Measurements from ENCODE around the gene FRY.

Gene FRY

GRCh38 chr13:32135056-32135390 is 103.4 kb downstream of the FRY start:
- peak; percentile 62 for DNase-seq (ENCODE audit: low read depth)

GRCh38 chr13:32135655-32136054 is 104.1 kb downstream of the FRY start:
- DNase-seq (ENCODE audit: low read depth): peak; percentile 89

DNA sequence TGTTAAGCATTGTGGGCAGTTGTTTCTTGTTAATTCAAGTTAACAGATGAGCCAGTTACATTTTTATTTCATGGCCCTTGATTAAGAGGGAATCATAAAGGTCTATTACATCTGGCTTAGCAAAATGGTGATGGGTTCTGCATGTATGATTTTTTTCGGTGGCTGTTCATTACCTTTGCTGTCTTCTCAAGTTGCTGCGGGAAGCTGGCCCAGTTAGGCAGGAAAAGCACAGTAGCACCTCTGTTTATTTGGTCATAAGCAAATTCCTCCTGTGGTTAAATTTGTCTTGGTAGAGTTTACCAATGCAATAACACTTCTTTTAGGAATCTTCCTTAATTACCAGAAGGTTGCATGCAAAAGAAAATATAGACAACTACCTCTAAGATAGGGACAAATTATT is 104.5 kb downstream of the FRY start:
- no peak for DNase-seq (ENCODE audit: low read depth)

DNA sequence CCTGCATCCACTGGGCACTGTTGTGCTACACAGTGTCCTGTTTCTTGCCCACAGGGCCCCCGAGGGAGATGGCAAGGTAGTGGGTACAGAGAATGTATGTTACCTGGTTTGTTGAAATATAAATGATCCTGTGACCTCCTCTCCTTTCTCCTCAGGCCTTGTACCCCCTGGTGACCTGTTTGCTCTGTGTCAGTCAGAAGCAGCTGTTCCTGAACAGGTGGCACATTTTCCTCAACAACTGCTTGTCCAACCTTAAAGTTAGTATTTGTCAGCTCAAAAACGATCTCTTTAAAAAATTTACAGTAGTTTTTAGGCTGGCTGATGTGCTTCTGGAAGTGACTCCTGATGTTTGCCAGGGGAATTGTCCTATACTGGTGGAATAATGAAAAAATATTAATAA is 105.1 kb downstream of the FRY start:
- no peak for DNase-seq (ENCODE audit: low read depth)

GRCh38 chr13:32139251-32139650 is 107.7 kb downstream of the FRY start:
- no peak for DNase-seq (ENCODE audit: low read depth)

DNA sequence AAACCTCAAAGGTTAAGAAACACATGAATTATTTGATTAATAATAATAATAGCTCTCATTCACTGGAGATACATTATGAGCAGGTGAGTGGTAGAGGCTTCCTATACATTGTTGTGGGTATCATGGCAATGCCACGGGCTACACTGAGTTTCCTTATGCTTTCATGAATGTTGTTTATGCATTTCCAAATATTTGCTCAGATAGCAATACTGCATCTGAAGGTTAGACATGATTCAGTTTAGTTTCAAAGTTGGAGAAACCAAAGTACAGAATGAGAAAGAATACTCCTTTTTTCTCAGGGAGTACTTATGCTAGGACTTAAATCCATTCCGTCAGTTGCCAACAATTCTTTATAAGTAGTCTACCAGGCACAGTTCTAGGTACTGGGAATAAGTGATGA is 108.5 kb downstream of the FRY start:
- DNase-seq (ENCODE audit: low read depth): no peak

- no peak for DNase-seq (ENCODE audit: low read depth)
Measured at GRCh38 chr13:32141462-32141861, 109.9 kb downstream of the FRY start.

- DNase-seq (ENCODE audit: low read depth): no peak
Measured at GRCh38 chr13:32142115-32142514, 110.5 kb downstream of the FRY start.

DNA sequence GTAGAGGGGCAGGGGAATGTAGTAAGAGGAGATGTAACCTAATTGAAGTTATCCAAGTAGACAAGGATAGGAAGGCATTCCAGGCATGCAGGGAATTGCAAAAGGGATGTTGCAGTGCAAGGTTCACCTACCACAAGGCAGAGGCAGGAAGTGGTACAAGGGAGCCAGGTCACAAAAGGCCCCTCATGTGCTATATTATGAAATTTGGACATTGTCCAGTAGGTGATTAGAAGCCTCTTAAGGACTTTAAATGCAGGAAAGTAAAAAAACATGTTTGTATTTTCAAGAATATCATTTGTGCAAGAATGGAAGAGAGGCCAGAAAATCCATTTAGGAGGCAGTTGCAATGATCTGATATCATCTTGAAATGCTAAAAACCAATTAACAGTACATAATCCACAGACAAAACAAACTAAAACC is 111.4 kb downstream of the FRY start:
- peak; percentile 86 for DNase-seq (ENCODE audit: low read depth)

- no peak for DNase-seq (ENCODE audit: low read depth)
Measured at GRCh38 chr13:32147193-32147592, 115.6 kb downstream of the FRY start.

DNA sequence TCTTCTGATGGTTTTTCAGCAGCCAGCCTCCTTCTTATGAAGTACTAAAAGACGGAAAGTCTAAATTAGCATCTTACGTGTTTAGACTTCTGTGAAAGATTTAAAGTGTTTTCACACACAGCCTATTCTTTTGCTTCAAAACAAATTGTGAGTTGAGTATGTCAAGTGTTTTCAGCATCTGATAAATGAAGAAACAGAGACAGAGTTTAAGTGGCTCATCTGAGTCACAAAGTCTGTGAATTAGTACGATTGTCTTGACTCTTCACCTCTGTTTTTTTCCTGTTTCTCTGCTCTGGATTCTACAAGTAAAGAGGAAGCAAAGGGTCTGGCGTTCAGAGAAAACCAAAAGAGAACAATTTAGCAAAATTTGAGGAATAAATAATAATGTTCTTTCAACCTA is 116.4 kb downstream of the FRY start:
- DNase-seq (ENCODE audit: low read depth): no peak

GRCh38 chr13:32150239-32150638 is 118.7 kb downstream of the FRY start:
- DNase-seq (ENCODE audit: low read depth): peak; percentile 50

DNA sequence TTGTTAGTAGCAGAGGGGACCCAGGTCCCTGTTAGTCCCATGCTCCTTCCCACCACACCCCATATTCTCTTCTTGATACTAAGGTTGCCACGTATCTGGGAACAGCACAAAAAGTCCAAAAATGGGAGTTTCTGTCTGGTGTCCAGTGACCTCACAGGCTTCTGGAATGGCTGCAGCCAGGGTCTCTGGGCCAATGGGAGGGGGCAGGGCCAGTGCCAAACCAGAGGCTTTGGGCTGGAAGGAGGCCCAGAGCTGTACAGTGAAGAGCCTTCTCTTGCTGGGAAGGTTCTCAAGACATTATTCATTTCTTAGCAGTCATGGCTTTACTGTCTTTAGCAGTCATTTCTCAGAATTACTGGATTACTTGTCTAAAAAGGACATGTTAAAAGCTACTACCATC is 119.2 kb downstream of the FRY start:
- DNase-seq (ENCODE audit: low read depth): peak; percentile 91

DNA sequence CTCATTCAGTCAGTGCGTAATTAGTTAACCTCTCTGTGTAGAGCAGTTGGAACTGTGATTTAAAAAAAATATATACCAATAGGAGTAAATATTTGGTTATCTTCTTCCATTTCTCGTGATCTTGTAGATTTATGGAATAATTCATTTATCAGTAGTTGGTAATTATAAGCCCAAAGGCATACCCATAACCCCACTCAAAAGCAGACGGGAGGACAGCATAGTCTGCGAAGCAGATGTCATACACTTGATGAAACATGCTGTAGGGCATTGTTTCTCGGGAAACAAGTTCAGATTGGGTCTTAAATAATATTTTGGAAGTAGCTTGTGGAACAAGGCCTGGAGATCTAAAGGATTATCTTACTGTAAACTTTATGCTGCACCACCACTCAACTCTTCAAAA is 119.7 kb downstream of the FRY start:
- no peak for DNase-seq (ENCODE audit: low read depth)

DNA sequence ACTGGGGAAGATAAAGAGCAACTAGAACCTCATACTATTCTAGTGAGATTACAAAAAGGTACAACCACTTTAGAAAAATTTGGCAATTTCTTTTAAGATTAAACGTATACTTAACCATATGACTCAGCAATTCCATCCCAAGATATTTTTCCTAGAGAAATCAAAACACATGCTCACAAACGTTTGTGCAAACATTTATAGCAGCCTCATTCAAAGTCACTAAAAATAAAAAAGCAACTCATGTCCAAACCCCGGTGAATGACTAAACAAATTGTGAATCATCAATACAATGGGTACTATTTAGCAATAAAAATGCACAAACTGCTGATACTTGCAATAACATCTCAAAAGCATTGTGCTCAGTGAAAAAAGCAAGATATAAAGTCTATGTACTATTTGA is 121.5 kb downstream of the FRY start:
- DNase-seq (ENCODE audit: low read depth): peak; percentile 89

GRCh38 chr13:32159137-32159869 is 127.7 kb downstream of the FRY start:
- peak; percentile 40 for DNase-seq (ENCODE audit: low read depth)

- DNase-seq (ENCODE audit: low read depth): no peak
Measured at GRCh38 chr13:32162395-32163005, 130.9 kb downstream of the FRY start.

- DNase-seq (ENCODE audit: low read depth): peak; percentile 60
Measured at GRCh38 chr13:32164622-32165268, 133.2 kb downstream of the FRY start.

DNA sequence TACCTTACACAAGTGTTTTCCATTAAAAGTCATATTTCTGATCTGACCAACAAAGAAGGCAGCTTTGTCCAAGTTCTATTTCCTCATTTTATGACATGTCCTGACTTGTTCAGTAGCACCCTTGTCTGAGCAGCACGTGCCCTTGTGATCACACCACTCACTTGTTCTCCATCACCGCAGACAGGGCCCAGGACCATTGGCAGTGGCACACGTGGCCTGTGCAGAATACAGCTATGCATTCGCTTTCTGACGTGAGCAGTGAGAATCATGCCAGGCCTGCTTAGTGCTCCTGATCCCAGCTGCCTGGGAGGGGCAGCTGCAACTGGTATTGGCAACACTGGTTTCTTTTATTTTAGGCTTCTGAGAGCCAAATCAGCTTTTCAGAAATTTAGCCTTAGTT is 134.2 kb downstream of the FRY start:
- no peak for DNase-seq (ENCODE audit: low read depth)

DNA sequence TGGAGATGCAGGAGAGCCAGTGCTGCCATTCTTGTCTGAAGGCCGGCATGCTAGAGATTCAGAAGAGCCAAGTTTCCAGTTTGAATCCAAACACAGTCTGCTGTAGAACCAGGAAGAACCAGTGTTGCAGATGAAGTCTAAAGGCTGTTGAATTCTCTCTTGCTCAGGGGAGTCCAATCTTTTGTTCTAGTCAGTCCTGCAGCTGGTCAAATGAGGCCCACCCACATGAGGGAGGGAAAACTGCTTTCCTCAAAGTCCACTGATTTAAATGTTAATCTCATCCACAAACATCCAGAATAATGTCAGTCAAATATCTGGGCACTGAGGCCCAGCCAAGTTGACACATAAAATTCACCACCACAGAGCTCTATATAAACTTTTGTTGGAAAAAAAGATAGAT is 136.6 kb downstream of the FRY start:
- no peak for DNase-seq (ENCODE audit: low read depth)

DNA sequence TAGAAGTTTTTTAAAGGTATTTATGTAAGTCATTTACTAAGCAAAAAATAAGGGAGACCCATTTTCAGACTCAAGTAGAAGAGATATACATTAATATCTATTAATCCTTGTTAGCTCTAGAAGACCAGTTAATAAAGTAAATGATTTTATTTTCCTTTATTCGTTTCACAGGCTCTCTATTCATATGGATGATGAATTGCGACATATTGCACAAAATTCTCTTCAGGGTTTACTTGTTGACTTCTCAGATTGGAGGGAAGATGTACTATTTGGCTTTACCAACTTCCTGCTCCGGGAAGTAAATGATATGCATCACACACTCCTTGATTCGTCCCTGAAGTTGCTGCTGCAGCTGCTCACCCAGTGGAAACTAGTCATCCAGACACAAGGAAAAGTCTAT is 139.3 kb downstream of the FRY start:
- DNase-seq (ENCODE audit: low read depth): no peak

DNA sequence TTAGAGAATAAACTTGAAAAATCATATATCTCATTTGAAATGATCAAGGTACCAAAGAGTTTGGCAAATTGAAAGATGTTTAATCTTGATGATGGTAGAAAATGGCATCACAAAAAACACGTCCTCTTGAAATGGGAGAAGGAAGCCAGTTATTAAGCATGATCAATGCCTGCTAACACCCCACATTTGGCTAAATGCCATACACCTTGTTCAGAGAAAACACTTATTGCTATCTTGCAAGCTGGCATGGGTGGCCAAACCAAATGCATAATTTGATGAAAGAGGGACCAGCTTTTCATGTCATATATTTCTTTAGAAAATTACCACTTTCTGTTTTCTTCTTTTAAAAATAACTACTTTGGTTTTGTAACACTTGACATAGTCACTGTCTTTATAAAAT is 142.3 kb downstream of the FRY start:
- no peak for DNase-seq (ENCODE audit: low read depth)

DNA sequence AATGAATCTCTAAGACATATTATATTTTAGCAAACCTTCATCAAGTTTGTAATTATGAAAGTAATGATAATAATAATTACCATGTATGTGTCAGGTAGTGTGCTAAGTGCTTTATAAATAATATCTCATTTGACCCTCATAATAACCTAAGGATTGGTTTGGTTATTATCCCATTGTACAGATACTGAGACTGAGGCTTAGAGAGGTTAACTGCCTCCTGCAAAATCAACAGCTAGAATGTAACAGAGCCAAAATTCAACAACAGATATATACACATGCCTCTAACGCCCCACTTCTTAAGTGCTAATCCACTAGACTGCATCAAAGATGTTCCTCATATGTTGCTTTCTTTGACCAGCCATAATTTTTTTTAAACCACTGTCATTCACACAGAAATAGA is 142.8 kb downstream of the FRY start:
- no peak for DNase-seq (ENCODE audit: low read depth)

GRCh38 chr13:32175307-32175706 is 143.7 kb downstream of the FRY start:
- no peak for DNase-seq (ENCODE audit: low read depth)

All from EH (cell line).